Stimulated activated CD8-positive, alpha-beta memory T cell treated with anti-CD3 and anti-CD28 coated beads, Interleukin-4, amount 100 ng/mL, for 4 hours (primary cell): Measurements from ENCODE around the gene NGRN.
"Not testable (repeated sequence)": the region's sequence is repeated elsewhere in the genome, so short reads cannot be mapped to it uniquely, and the experiment has no call there.

ENCODE experiments used
- DNase-seq, 2 donors: peaks; one replicate each; pipeline ENCODE4 v3.0.0-alpha.2; 2020; ENCODE audit warnings: low read depth in 2 of 2, low spot score in 1 of 2

Gene NGRN

GRCh38 chr15:90233387-90234095 is 31.9 kb upstream of the NGRN start, which contains the start of gene CIB1:
Gene CIB1 (minus strand): TSS chr15:90233941. CDS start chr15:90233885, 56 bp downstream.
- DNase-seq, result peak; percentile 84 to 96

GRCh38 chr15:90234096-90234988 is 31.1 kb upstream of the NGRN start, which contains the start of gene GDPGP1:
Gene GDPGP1 (plus strand): TSS chr15:90234209. CDS start chr15:90240909, 6,700 bp downstream.
- DNase-seq, result no peak

DNA sequence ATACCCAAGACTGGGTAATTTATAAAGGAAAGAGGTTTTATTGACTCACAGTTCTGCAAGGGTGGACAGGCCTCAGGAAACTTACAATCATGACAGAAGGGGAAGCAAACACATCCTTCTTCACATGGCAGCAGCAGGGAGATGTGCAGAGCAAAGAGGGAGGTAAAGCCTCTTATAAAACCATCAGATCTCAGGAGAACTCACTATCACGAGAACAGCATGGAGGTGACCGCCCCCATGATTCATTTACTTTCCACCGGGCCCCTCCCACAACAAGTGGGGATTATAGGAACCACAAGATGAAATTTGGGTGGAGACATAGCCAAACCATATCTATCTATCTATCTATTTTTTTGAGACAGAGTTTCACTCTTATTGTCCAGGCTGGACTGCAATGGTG is 26.1 kb upstream of the NGRN start:
- DNase-seq, result no peak

- DNase-seq, result no peak
These were observed 24.6 kb upstream of the NGRN start for GRCh38 chr15:90240856-90241255.

GRCh38 chr15:90241343-90242192 is 23.9 kb upstream of the NGRN start:
- DNase-seq, result no peak

DNA sequence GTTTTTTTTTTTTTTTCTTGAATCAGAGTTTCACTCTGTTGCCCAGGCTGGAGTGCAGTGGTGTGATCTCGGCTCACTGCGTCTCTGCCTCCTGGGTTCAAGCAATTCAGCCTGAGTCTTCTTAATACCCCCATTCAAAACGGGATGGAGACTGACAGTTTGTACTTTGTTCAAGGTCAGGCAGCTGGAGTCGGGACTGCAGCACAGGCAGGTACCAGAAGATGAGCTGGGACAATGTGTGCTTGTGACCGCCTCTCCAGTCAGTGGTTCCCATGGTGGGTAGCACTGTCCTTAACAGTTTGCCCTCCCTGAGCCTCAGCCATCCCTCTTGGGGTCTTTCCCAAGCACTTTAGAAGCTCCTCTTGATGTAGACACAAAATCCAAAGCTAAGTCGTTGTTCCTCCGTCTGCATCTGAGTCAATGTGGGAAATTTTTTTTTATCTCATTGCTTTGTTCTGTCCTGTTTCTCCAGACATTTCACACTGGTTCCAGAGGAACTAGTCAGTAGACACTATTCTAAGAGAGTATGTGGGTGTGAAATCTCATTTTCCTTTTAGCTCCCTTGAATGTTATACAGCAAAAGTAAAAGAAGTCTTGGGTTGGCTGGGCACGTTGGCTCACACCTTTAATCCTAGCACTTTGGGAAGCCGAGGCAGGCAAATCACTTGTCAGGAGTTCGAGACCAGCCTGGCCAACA is 21.4 kb upstream of the NGRN start:
- no peak for DNase-seq

DNA sequence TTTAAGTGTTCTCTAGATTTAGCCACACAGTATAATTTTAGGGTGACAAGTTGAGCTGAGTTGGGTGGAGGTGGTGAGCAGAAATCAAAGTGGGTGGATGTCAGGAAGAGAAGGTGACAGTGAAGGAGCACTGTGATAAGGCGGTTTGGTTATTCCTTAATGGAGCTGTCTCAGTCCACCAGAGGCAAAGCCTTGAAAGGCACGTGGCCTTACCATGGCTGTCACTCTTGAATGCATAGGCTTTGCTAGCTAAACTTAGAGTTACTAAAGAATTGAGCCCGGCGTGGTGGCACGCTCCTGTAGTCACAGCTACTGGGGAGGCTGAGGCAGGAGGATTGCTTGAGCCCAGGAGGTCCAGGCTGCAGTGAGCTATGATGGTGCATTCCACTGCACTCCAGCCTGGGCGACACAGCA is 16.7 kb upstream of the NGRN start:
- no peak for DNase-seq

DNA sequence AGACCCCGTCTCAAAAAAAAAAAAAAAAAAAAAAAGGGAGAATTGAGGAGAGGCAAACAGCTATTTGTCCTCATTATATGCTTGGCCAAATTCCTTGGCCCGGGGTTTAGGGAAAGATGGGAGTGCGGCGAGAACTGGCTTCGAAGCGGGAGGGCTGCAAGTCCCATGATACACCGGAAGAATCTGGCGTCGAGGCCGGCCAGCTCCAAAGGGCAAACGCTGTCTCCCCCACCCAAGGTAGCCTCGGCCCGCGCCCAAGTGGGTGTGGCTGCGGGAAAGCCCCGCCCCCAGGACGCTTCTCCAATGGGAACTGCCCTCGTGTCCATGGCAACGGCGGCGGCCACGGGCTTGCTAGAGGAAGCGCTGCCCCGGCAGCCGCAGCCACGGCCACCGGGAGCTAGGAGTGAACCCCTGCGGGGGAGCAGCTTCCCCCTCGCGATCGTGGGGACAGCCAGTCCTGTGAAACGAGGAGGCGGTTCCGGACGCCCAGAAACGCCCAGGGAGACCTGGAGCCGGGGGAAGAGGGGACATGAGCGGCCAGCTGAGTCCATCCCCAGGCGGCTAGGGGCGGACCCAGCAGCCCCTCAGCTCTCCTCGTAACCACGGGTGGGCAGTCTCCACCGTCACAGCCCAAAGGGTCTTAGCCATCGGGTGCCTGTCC is 16.1 kb upstream of the NGRN start, which contains the start of gene TTLL13:
TSS of gene TTLL13 (plus strand) at position 354 of the 661 bp plus-strand sequence. CDS start 1,075 bp downstream, outside the sequence.
- DNase-seq, result peak in 1 of 2 donors; percentile 42

- DNase-seq, result no peak
These were observed 7.7 kb upstream of the NGRN start for GRCh38 chr15:90257776-90258175.

GRCh38 chr15:90259524-90259923 is 5.9 kb upstream of the NGRN start:
- no peak for DNase-seq

- DNase-seq, result not testable (repeated sequence)
These were observed 4.7 kb upstream of the NGRN start for GRCh38 chr15:90260731-90261130.

DNA sequence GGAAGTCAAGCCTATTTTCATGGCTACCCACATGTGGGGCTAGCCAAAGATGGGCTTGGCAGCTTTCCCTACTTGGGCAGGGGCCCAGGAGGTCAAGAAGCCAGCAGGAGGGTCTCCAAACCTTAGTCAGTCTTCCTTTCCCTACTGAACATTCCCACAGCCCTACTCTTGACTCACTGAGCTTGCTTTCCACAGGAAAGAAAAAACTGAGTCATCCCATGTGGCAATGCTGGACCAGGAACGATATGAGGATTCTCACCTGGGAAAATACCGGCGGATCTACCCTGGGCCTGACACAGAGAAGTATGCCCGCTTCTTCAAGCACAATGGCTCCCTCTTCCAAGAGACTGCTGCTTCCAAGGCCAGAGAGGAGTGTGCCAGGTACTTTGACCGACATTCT is 3.7 kb upstream of the NGRN start:
- no peak for DNase-seq

DNA sequence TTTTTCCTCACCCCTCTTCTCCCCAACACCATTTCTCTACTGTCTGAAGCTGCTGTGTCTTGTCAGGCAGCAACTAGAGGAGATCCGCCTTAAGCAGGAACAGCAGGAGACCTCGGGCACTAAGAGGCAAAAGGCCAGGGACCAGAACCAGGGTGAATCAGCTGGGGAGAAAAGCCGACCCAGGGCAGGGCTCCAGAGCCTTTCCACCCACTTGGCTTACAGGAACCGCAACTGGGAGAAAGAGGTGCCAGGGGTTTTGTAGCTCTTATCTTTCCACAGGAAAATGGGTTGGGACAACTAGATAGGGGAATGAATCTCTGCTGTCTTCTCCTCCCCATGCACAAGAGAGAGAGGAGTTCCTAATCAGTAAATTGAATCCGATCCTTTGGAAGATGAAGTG is 3.0 kb upstream of the NGRN start:
- DNase-seq, result no peak

GRCh38 chr15:90264671-90265070 is 801 bp upstream of the NGRN start:
- no peak for DNase-seq

- peak; percentile 1 to 20 for DNase-seq
These were observed 574 bp downstream of the NGRN start for GRCh38 chr15:90266061-90266431.

DNA sequence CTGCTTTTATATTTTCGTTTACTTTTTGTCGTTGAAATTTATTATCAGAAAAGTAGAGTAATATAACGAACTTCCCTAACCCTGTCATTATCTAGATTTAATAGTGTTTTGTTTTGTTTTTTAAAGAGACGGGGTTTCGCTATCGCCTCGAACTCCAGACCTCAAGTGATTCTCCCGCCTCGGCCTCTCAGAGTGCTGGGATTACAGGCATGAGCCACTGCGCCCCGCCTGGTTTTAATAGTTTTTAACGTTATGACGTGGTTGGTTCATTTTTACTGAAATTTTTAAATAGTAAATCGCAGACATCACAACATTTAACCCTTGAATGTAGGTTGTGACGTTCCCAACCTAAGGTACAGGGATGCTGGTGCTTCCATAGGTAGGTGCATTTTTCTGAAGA is 1.0 kb downstream of the NGRN start:
- no peak for DNase-seq

GRCh38 chr15:90268415-90268814 is 2.9 kb downstream of the NGRN start:
- DNase-seq, result no peak

DNA sequence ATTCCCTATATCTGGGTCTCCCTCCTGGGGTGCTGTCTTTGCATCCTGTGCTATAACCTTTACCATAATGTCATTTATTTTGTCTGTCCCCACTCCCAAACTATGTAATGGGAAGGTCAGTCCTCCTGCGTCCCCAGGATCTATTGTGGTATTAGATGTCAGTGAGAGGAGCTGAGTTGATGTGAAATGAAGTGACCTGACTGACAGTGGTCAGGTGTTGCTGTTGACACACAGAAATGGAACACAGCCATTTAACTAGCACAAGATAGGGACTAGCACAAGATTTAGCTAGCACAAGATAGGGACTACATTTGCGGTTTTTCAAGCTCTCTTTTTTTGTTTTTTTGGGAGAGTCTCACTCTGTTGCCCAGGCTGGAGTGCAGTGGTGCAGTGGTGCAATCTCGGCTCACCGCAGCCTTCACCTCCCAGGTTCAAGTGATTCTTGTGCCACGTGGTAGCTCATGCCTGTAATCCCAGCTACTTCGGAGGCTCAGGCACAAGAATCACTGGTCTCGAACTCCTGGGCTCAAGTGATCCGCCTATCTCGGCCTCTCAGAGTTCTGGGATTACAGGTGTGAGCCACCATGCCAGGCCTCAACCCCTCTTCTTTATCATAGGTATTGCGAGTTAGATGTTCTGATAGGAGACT is 5.2 kb downstream of the NGRN start:
- no peak for DNase-seq

- no peak for DNase-seq
These were observed 6.1 kb downstream of the NGRN start for GRCh38 chr15:90271459-90272166.
